ENCODE data around the gene SLC35B3.
"Not testable (repeated sequence)": the region's sequence is repeated elsewhere in the genome, so short reads cannot be mapped to it uniquely, and the experiment has no call there.

The SLC35B3 gene

GRCh38 chr6:8435093-8435844, at the start of gene SLC35B3:
Gene SLC35B3, minus strand, starts transcription at chr6:8435545.
- DNase-seq (ENCODE audit: low spot score), result peak; percentile 99

- no peak for DNase-seq (ENCODE audit: low spot score)
Measured at GRCh38 chr6:8483650-8484049, 48.3 kb upstream of the SLC35B3 start.

- DNase-seq (ENCODE audit: low spot score), result peak; percentile 20
Measured at GRCh38 chr6:8481727-8482126, 46.4 kb upstream of the SLC35B3 start.

- DNase-seq (ENCODE audit: low spot score), result no peak
Measured at GRCh38 chr6:8478418-8478817, 43.1 kb upstream of the SLC35B3 start.

GRCh38 chr6:8476656-8477055, 41.3 kb upstream of the SLC35B3 start:
- DNase-seq (ENCODE audit: low spot score), result no peak

GRCh38 chr6:8468552-8469356, 33.4 kb upstream of the SLC35B3 start:
- DNase-seq (ENCODE audit: low spot score), result no peak

GRCh38 chr6:8462694-8463093, 27.3 kb upstream of the SLC35B3 start:
- DNase-seq (ENCODE audit: low spot score), result no peak

- no peak for DNase-seq (ENCODE audit: low spot score)
Measured at GRCh38 chr6:8462169-8462568, 26.8 kb upstream of the SLC35B3 start.

- no peak for DNase-seq (ENCODE audit: low spot score)
Measured at GRCh38 chr6:8446391-8446790, 11.0 kb upstream of the SLC35B3 start.

GRCh38 chr6:8445930-8446329, 10.6 kb upstream of the SLC35B3 start:
- DNase-seq (ENCODE audit: low spot score), result not testable (repeated sequence)

- DNase-seq (ENCODE audit: low spot score), result no peak
Measured at GRCh38 chr6:8442150-8442549, 6.8 kb upstream of the SLC35B3 start.

GRCh38 chr6:8441452-8441851, 6.1 kb upstream of the SLC35B3 start:
- no peak for DNase-seq (ENCODE audit: low spot score)

- no peak for DNase-seq (ENCODE audit: low spot score)
Measured at GRCh38 chr6:8439601-8440268, 4.4 kb upstream of the SLC35B3 start.

GRCh38 chr6:8437813-8438212, 2.5 kb upstream of the SLC35B3 start:
- no peak for DNase-seq (ENCODE audit: low spot score)

- no peak for DNase-seq (ENCODE audit: low spot score)
Measured at GRCh38 chr6:8436966-8437365, 1.6 kb upstream of the SLC35B3 start.

- DNase-seq (ENCODE audit: low spot score), result no peak
Measured at GRCh38 chr6:8435845-8436168, 462 bp upstream of the SLC35B3 start.

GRCh38 chr6:8434727-8435092, 635 bp downstream of the SLC35B3 start:
- DNase-seq (ENCODE audit: low spot score), result no peak

- no peak for DNase-seq (ENCODE audit: low spot score)
Measured at GRCh38 chr6:8432614-8433013, 2.7 kb downstream of the SLC35B3 start.

- no peak for DNase-seq (ENCODE audit: low spot score)
Measured at GRCh38 chr6:8429821-8430220, 5.5 kb downstream of the SLC35B3 start.

GRCh38 chr6:8426544-8426943, 8.8 kb downstream of the SLC35B3 start:
- DNase-seq (ENCODE audit: low spot score), result not testable (repeated sequence)

GRCh38 chr6:8420031-8420588, 15.2 kb downstream of the SLC35B3 start:
- no peak for DNase-seq (ENCODE audit: low spot score)

- no peak for DNase-seq (ENCODE audit: low spot score)
Measured at GRCh38 chr6:8415913-8416312, 19.4 kb downstream of the SLC35B3 start.

- no peak for DNase-seq (ENCODE audit: low spot score)
Measured at GRCh38 chr6:8415280-8415679, 20.1 kb downstream of the SLC35B3 start.

All from GM03348 (cell line).